H9 (cell line): Measurements from ENCODE around the gene CTNNBL1. TPM values are rescaled to one million over a fixed set of nuclear protein-coding genes. Genes with fewer than 3 reads are reported as not detected.
A peak's percentile ranks its signal among the peaks of the same experiment; 100 is the strongest.

Experiments used
- DNase-seq: peaks from one replicate; pipeline ENCODE4 v3.0.0-alpha.2; 2017
- H2AFZ ChIP-seq: one replicate; pipeline ENCODE4 v1.6.1; 2013; ENCODE audit warnings: mild to moderate bottlenecking, low read length, control low read depth, moderate library complexity
- H2AK5ac ChIP-seq: 2 replicates; pipeline ENCODE4 v1.6.1; 2013; ENCODE audit warnings: low read length, control low read depth, mixed read lengths; ENCODE audit not compliant: insufficient read length
- H2BK120ac ChIP-seq: one replicate; pipeline ENCODE4 v1.6.1; 2013; ENCODE audit warnings: low read depth, mild to moderate bottlenecking, low read length, control low read depth, inconsistent platforms; ENCODE audit not compliant: poor library complexity, severe bottlenecking
- H2BK12ac ChIP-seq: 2 replicates; pipeline ENCODE4 v1.6.1; 2013; ENCODE audit warnings: low read length, control low read depth, mixed read lengths, low read depth; ENCODE audit not compliant: insufficient read length
- H2BK15ac ChIP-seq: 2 replicates; pipeline ENCODE4 v1.6.1; 2013; ENCODE audit warnings: low read depth, low read length, control low read depth
- H2BK20ac ChIP-seq: one replicate; pipeline ENCODE4 v1.6.1; 2013; ENCODE audit warnings: low read depth, mild to moderate bottlenecking, low read length, control low read depth, inconsistent platforms; ENCODE audit not compliant: poor library complexity, severe bottlenecking
- H2BK5ac ChIP-seq: 2 replicates; pipeline ENCODE4 v1.6.1; 2013; ENCODE audit warnings: low read length, control low read depth, mixed read lengths; ENCODE audit not compliant: insufficient read length
- H3K14ac ChIP-seq: 2 replicates; pipeline ENCODE4 v1.6.1; 2013; ENCODE audit warnings: low read length, control low read depth; ENCODE audit not compliant: insufficient read depth
- H3K18ac ChIP-seq: 2 replicates; pipeline ENCODE4 v1.6.1; 2013; ENCODE audit warnings: low read depth, mild to moderate bottlenecking, mixed read lengths, low read length, control low read depth; ENCODE audit not compliant: insufficient read length
- H3K23ac ChIP-seq: 2 replicates; pipeline ENCODE4 v1.6.1; 2013; ENCODE audit warnings: low read length, control low read depth, mixed read lengths, low read depth; ENCODE audit not compliant: insufficient read length
- H3K23me2 ChIP-seq: 2 replicates; pipeline ENCODE4 v1.6.1; 2013; ENCODE audit warnings: low read depth, mild to moderate bottlenecking, mixed read lengths, low read length, control low read depth; ENCODE audit not compliant: insufficient read length, poor library complexity, severe bottlenecking
- H3K27ac ChIP-seq: 2 replicates; pipeline ENCODE4 v1.5.1; 2013; ENCODE audit warnings: low read length, control low read depth, mixed read lengths, low read depth; ENCODE audit not compliant: insufficient read length
- H3K27me3 ChIP-seq: 2 replicates; pipeline ENCODE4 v1.6.1; 2013; ENCODE audit warnings: low read length, control low read depth, inconsistent platforms; ENCODE audit not compliant: insufficient read depth
- H3K4ac ChIP-seq: 2 replicates; pipeline ENCODE4 v1.6.1; 2013; ENCODE audit warnings: low read depth, mild to moderate bottlenecking, control low read depth, inconsistent platforms, low read length, moderate library complexity
- H3K4me1 ChIP-seq: 2 replicates; pipeline ENCODE4 v1.6.1; 2013; ENCODE audit warnings: low read length, control low read depth, inconsistent platforms; ENCODE audit not compliant: insufficient read depth
- H3K4me2 ChIP-seq: 2 replicates; pipeline ENCODE4 v1.6.1; 2013; ENCODE audit warnings: low read length, control low read depth, mixed read lengths; ENCODE audit not compliant: insufficient read length, insufficient read depth
- H3K56ac ChIP-seq: 2 replicates; pipeline ENCODE4 v1.6.1; 2013; ENCODE audit warnings: low read depth, mild to moderate bottlenecking, mixed read lengths, low read length, control low read depth; ENCODE audit not compliant: insufficient read length
- H3K79me1 ChIP-seq: 2 replicates; pipeline ENCODE4 v1.6.1; 2013; ENCODE audit warnings: low read depth, mild to moderate bottlenecking, moderate library complexity, low read length, control low read depth, inconsistent platforms; ENCODE audit not compliant: insufficient read depth, poor library complexity, severe bottlenecking
- H3K79me2 ChIP-seq: 2 replicates; pipeline ENCODE4 v1.6.1; 2013; ENCODE audit warnings: low read length, control low read depth, inconsistent platforms; ENCODE audit not compliant: insufficient read depth
- H3K9ac ChIP-seq: 2 replicates; pipeline ENCODE4 v1.6.1; 2013; ENCODE audit warnings: low read length, control low read depth, mixed read lengths; ENCODE audit not compliant: insufficient read length; ENCODE audit errors: extremely low read depth
- H3K9me3 ChIP-seq: one replicate; pipeline ENCODE4 v1.6.1; 2013; ENCODE audit warnings: low read depth, low read length, inconsistent platforms; ENCODE audit not compliant: control insufficient read depth
- H3T11ph ChIP-seq: one replicate; pipeline ENCODE4 v1.6.1; 2013; ENCODE audit warnings: mild to moderate bottlenecking, low read length, control low read depth, inconsistent platforms
- H4K20me1 ChIP-seq: one replicate; pipeline ENCODE4 v1.6.1; 2013; ENCODE audit not compliant: control insufficient read depth, insufficient read length, insufficient read depth
- H4K5ac ChIP-seq: 2 replicates; pipeline ENCODE4 v1.6.1; 2013; ENCODE audit warnings: low read depth, mild to moderate bottlenecking, mixed read lengths, low read length, control low read depth; ENCODE audit not compliant: insufficient read length
- H4K8ac ChIP-seq: replicated peaks from 2 replicates; pipeline ENCODE4 v1.6.1; 2013; ENCODE audit warnings: low read length, control low read depth, mixed read lengths, low read depth; ENCODE audit not compliant: insufficient read length
- H4K91ac ChIP-seq: 2 replicates; pipeline ENCODE4 v1.6.1; 2013; ENCODE audit warnings: low read depth, mild to moderate bottlenecking, moderate library complexity, mixed read lengths, low read length, control low read depth; ENCODE audit not compliant: insufficient read length
- H3K27ac Mint-ChIP-seq, 3 experiments: 2 replicates in 2 of 3; 3 replicates in 1 of 3; pipeline ENCODE4 v1.8.0; 2020 to 2021; ENCODE audit warnings: mixed read lengths in 3 of 3, mild to moderate bottlenecking in 1 of 3, moderate library complexity in 1 of 3
- H3K27me3 Mint-ChIP-seq: 2 replicates; pipeline ENCODE4 v1.8.0; 2021; ENCODE audit warnings: low read depth, mild to moderate bottlenecking, moderate library complexity, mixed read lengths
- H3K36me3 Mint-ChIP-seq, 3 experiments: 2 replicates in 2 of 3; 3 replicates in 1 of 3; pipeline ENCODE4 v1.8.0; 2020 to 2021; ENCODE audit warnings: low read depth in 3 of 3, mixed read lengths in 3 of 3; ENCODE audit not compliant: insufficient read depth in 1 of 3
- H3K4me1 Mint-ChIP-seq, 2 experiments: 2 replicates each; pipeline ENCODE4 v1.8.0; 2020; ENCODE audit warnings: mixed read lengths in 2 of 2
- H3K4me3 Mint-ChIP-seq, 2 experiments: 2 replicates in 1 of 2; 3 replicates in 1 of 2; pipeline ENCODE4 v1.8.0; 2020 to 2021; ENCODE audit warnings: mild to moderate bottlenecking in 2 of 2, mixed read lengths in 2 of 2, moderate library complexity in 1 of 2
- H3K9me3 Mint-ChIP-seq, 2 experiments: 2 replicates in 1 of 2; 3 replicates in 1 of 2; pipeline ENCODE4 v1.8.0; 2020; ENCODE audit warnings: mild to moderate bottlenecking in 2 of 2, mixed read lengths in 2 of 2, moderate library complexity in 1 of 2
- CTCF ChIP-seq: fragments of 200-600 bp; sonication (generic); conservative IDR thresholded peaks from 3 replicates; pipeline ENCODE4 v1.8.0; 2021; ENCODE audit warnings: antibody characterized with exemption, mild to moderate bottlenecking
- WGBS: extraction: QIAGEN DNeasy Blood & Tissue Kit; methylation state at CpG from one replicate; pipeline ENCODE4 v1.1.7; 2013; ENCODE audit warnings: missing lambda C conversion rate, low lambda C conversion rate, mixed read lengths; ENCODE audit not compliant: insufficient read length; ENCODE audit errors: extremely low coverage; 5-methylcytosine and 5-hydroxymethylcytosine counted together
- total RNA-seq: library from RNA; stranded (reverse); gene quantifications from 2 replicates; pipeline ENCODE4 v1.2.1, GENCODE V29; 2021

Gene CTNNBL1
- total RNA-seq, 1 experiment from 2014 or later, result 67.2 TPM

GRCh38 chr20:37729909-37730308 lies 36.1 kb downstream of the CTNNBL1 start:
- no peaks in the 10 kb centered on the region for H3K23me2 ChIP-seq
- H4K5ac ChIP-seq, result no peak overlapping the region
- no peak overlapping the region for H2BK20ac ChIP-seq
- H2BK5ac ChIP-seq, result no peak overlapping the region
- no peak overlapping the region for H2BK12ac ChIP-seq
- H3K56ac ChIP-seq, result no peak overlapping the region
- H3T11ph ChIP-seq, result no peak overlapping the region
- H2AK5ac ChIP-seq, result no peak overlapping the region
- H3K79me2 ChIP-seq, result no peaks in the 10 kb centered on the region
- no peak overlapping the region for H3K23ac ChIP-seq
- no peak overlapping the region for H3K4me2 ChIP-seq
- no peaks in the 10 kb centered on the region for H3K9me3 ChIP-seq
- H3K27ac ChIP-seq, result no peak overlapping the region
- H3K36me3 Mint-ChIP-seq, result peaks cover 2 to 15% (median 7%) of the 10 kb centered on the region in 3 experiments; a peak in 6 of 7 replicates
- H3K9me3 Mint-ChIP-seq, result no peaks in the 10 kb centered on the region
- peaks cover 47 to 50% of the 10 kb centered on the region in 2 experiments for H3K4me1 Mint-ChIP-seq
- H3K79me1 ChIP-seq, result peaks cover 2% of the 10 kb centered on the region
- DNase-seq, result no peak
- H2AFZ ChIP-seq, result no peak overlapping the region
- no peak overlapping the region for H4K91ac ChIP-seq
- peak overlapping the region in 2 of 3 experiments; percentile 2 to 37; a peak in 1 of 7 replicates for H3K27ac Mint-ChIP-seq
- no peak overlapping the region for H3K14ac ChIP-seq
- no peak overlapping the region for H3K18ac ChIP-seq
- no peak overlapping the region for H3K4me3 Mint-ChIP-seq
- no peak overlapping the region for H2BK15ac ChIP-seq
- H3K4ac ChIP-seq, result no peak overlapping the region
- no peaks in the 10 kb centered on the region for H3K27me3 Mint-ChIP-seq
- no peak overlapping the region for H4K8ac ChIP-seq
- no peak overlapping the region for H3K9ac ChIP-seq
- H4K20me1 ChIP-seq, result no peaks in the 10 kb centered on the region
- no peak overlapping the region for H2BK120ac ChIP-seq
- WGBS, result no CpG with 5 or more reads among the region's 3 CpGs
- no peaks in the 10 kb centered on the region; the same call in 1 of the 2 replicates for H3K27me3 ChIP-seq
- H3K4me1 ChIP-seq, result peaks cover 4% of the 10 kb centered on the region; the same call in 1 of the 2 replicates
- no peak for TF ChIP-seq CTCF
